Trophoblast cell (in vitro differentiated cells and primary cell): ENCODE measurements around the gene TRIM56.

Experiments used
- DNase-seq, 2 donors: peaks; one replicate each; pipeline ENCODE4 v3.0.0-alpha.2; 2016
- H2AFZ ChIP-seq: 2 replicates; pipeline ENCODE4 v1.6.1; 2013; ENCODE audit warnings: low read length, moderate library complexity, mild to moderate bottlenecking; ENCODE audit not compliant: insufficient read depth, poor library complexity
- H2AK5ac ChIP-seq: 2 replicates; pipeline ENCODE4 v1.6.1; 2013; ENCODE audit warnings: mild to moderate bottlenecking, low read length
- H2BK120ac ChIP-seq: 2 replicates; pipeline ENCODE4 v1.6.1; 2013; ENCODE audit warnings: low read length, mild to moderate bottlenecking, moderate library complexity; ENCODE audit not compliant: insufficient read depth, poor library complexity
- H2BK12ac ChIP-seq: 2 replicates; pipeline ENCODE4 v1.6.1; 2013; ENCODE audit warnings: mild to moderate bottlenecking, low read length, moderate library complexity
- H2BK5ac ChIP-seq: 2 replicates; pipeline ENCODE4 v1.6.1; 2013; ENCODE audit warnings: low read length, low read depth, moderate library complexity, mild to moderate bottlenecking; ENCODE audit not compliant: poor library complexity
- H3K14ac ChIP-seq: 2 replicates; pipeline ENCODE4 v1.6.1; 2013; ENCODE audit warnings: mild to moderate bottlenecking, low read length
- H3K18ac ChIP-seq: 2 replicates; pipeline ENCODE4 v1.6.1; 2013; ENCODE audit warnings: mild to moderate bottlenecking, low read length
- H3K23ac ChIP-seq: 2 replicates; pipeline ENCODE4 v1.6.1; 2013; ENCODE audit warnings: low read length
- H3K27ac ChIP-seq: 2 replicates; pipeline ENCODE4 v1.5.1; 2013; ENCODE audit warnings: low read depth, mild to moderate bottlenecking, inconsistent platforms, low read length, moderate library complexity
- H3K27me3 ChIP-seq: 2 replicates; pipeline ENCODE4 v1.6.1; 2013; ENCODE audit warnings: inconsistent platforms, mild to moderate bottlenecking, low read length, moderate library complexity; ENCODE audit not compliant: insufficient read depth
- H3K36me3 ChIP-seq, 2 experiments: 1 replicate in 1 of 2; 2 replicates in 1 of 2; pipeline ENCODE4 v1.6.1; 2013; ENCODE audit warnings: low read length in 2 of 2, mild to moderate bottlenecking in 2 of 2, moderate library complexity in 1 of 2; ENCODE audit not compliant: insufficient read depth in 2 of 2, control insufficient read depth in 1 of 2
- H3K4ac ChIP-seq: 2 replicates; pipeline ENCODE4 v1.6.1; 2013; ENCODE audit warnings: low read depth, mild to moderate bottlenecking, low read length, moderate library complexity
- H3K4me1 ChIP-seq, 2 experiments: 1 replicate in 1 of 2; 2 replicates in 1 of 2; pipeline ENCODE4 v1.6.1; 2013; ENCODE audit warnings: low read length in 2 of 2, mild to moderate bottlenecking in 2 of 2, moderate library complexity in 1 of 2; ENCODE audit not compliant: insufficient read depth in 2 of 2, control insufficient read depth in 1 of 2
- H3K4me2 ChIP-seq: 2 replicates; pipeline ENCODE4 v1.6.1; 2013; ENCODE audit warnings: inconsistent platforms, mild to moderate bottlenecking, low read length, moderate library complexity
- H3K4me3 ChIP-seq: 2 replicates; pipeline ENCODE4 v1.5.1; 2013; ENCODE audit warnings: mild to moderate bottlenecking, low read depth, low read length, inconsistent platforms
- H3K79me1 ChIP-seq: one replicate; pipeline ENCODE4 v1.6.1; 2013; ENCODE audit warnings: low read length
- H3K79me2 ChIP-seq: 2 replicates; pipeline ENCODE4 v1.6.1; 2013; ENCODE audit warnings: low read length, mild to moderate bottlenecking; ENCODE audit not compliant: control insufficient read depth, insufficient read depth, poor library complexity
- H3K9ac ChIP-seq: 2 replicates; pipeline ENCODE4 v1.6.1; 2013; ENCODE audit warnings: mild to moderate bottlenecking, low read length
- H3K9me3 ChIP-seq: 2 replicates; pipeline ENCODE4 v1.6.1; 2013; ENCODE audit warnings: low read depth, mild to moderate bottlenecking, control low read depth, inconsistent platforms, low read length; ENCODE audit not compliant: insufficient read depth
- H4K12ac ChIP-seq: 2 replicates; pipeline ENCODE4 v1.6.1; 2013; ENCODE audit warnings: low read depth, mild to moderate bottlenecking, low read length, moderate library complexity
- H4K8ac ChIP-seq: 2 replicates; pipeline ENCODE4 v1.6.1; 2013; ENCODE audit warnings: low read depth, mild to moderate bottlenecking, low read length, moderate library complexity
- H4K91ac ChIP-seq: one replicate; pipeline ENCODE4 v1.6.1; 2013; ENCODE audit warnings: low read depth, mild to moderate bottlenecking, low read length, moderate library complexity
- WGBS: extraction: QIAGEN DNeasy Blood & Tissue Kit; methylation state at CpG from one replicate; pipeline ENCODE4 v1.1.7; 2013; ENCODE audit warnings: missing lambda C conversion rate; ENCODE audit not compliant: insufficient read length, insufficient coverage; ENCODE audit errors: extremely low coverage; 5-methylcytosine and 5-hydroxymethylcytosine counted together

TRIM56 gene

DNA sequence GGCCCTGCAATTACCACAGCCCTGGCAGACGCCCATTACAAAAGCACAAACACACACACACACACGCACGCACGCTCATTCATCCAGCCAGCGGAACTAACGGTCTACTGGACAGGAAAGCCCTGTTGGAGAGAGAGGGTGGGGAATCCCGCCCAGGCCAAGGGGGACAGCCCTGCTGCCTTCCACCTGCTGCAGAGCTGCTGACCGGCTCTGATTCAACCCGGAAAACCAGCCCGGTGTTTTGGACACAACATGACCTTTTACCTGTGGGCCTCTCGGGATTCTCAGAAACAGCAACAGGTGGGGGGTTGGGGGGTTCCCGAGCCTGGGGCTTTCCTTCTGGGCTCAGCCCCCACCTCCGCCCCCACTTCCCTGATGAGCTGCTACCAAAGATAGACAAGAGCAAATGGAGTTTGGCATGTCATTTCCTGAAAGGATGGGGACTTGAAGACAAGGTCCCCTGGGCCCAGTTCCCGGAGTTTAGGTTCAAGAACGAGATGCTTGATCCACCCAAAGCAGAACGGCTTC is 23.1 kb downstream of the TRIM56 start:
- H3K79me2 ChIP-seq, result no peaks in the 10 kb centered on the region
- peaks cover 6% of the 10 kb centered on the region for H3K79me1 ChIP-seq
- H3K23ac ChIP-seq, result no peak overlapping the region
- H3K27me3 ChIP-seq, result no peaks in the 10 kb centered on the region
- no peak overlapping the region for H3K18ac ChIP-seq
- no peak overlapping the region for H2AFZ ChIP-seq
- H3K14ac ChIP-seq, result no peak overlapping the region
- H3K9ac ChIP-seq, result no peak overlapping the region
- H3K4me1 ChIP-seq, result peaks cover 3 to 9% of the 10 kb centered on the region in 2 experiments
- H3K27ac ChIP-seq, result no peak overlapping the region
- H3K36me3 ChIP-seq, result no peaks in the 10 kb centered on the region
- H3K4ac ChIP-seq, result no peak overlapping the region
- H4K12ac ChIP-seq, result no peak overlapping the region
- no peak overlapping the region for H4K8ac ChIP-seq
- H2BK5ac ChIP-seq, result no peak overlapping the region
- H3K4me3 ChIP-seq, result no peak overlapping the region
- DNase-seq, result peak; percentile 71 to 78
- WGBS, result no CpG with 5 or more reads among the region's 16 CpGs
- no peak overlapping the region for H4K91ac ChIP-seq
- H3K9me3 ChIP-seq, result no peaks in the 10 kb centered on the region
- no peak overlapping the region for H2AK5ac ChIP-seq
- no peak overlapping the region for H2BK120ac ChIP-seq
- no peak overlapping the region for H2BK12ac ChIP-seq
- no peak overlapping the region for H3K4me2 ChIP-seq

DNA sequence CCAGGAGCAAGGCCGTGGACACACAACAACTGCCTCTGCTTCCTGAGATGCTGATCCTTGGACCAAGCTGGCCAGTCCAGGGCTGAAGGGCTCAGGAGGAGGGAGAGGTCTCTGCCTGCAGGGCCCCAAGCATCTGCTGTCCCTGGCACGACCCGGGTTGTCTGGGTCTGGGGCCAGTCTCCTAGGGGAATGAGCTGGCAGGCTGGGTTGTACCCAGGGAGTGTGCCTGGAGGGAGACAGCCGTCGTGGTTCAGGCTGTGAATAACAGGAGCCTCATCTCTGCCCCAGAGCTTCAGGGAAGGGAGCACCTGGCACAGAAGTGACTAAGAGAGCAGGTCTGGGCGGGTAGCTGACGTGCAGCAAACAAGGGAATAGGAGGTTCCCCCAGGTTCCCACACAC is 23.7 kb downstream of the TRIM56 start:
- Histone ChIP-seq H2AK5ac (no peak overlapping the region), H3K4me1 (peaks cover 0 to 9% of the 10 kb centered on the region in 2 experiments), H4K12ac (no peak overlapping the region), H2AFZ (no peak overlapping the region), H3K79me2 (no peaks in the 10 kb centered on the region), H3K23ac (no peak overlapping the region), H2BK120ac (no peak overlapping the region), H4K91ac (no peak overlapping the region), H3K9me3 (no peaks in the 10 kb centered on the region), H3K4ac (no peak overlapping the region), H3K79me1 (peaks cover 4% of the 10 kb centered on the region), H3K4me2 (no peak overlapping the region), H3K9ac (no peak overlapping the region), H3K14ac (no peak overlapping the region), H3K18ac (no peak overlapping the region), H2BK5ac (no peak overlapping the region), H3K27ac (no peak overlapping the region), H2BK12ac (no peak overlapping the region), H4K8ac (no peak overlapping the region), H3K36me3 (no peaks in the 10 kb centered on the region), H3K4me3 (no peak overlapping the region), H3K27me3 (no peaks in the 10 kb centered on the region)
- peak; percentile 91 to 97 for DNase-seq
- no CpG with 5 or more reads among the region's 7 CpGs for WGBS

GRCh38 chr7:101109368-101109767 is 24.1 kb downstream of the TRIM56 start:
- no peak overlapping the region for H2AK5ac ChIP-seq
- no peak overlapping the region for H2BK12ac ChIP-seq
- no peak overlapping the region for H3K9ac ChIP-seq
- H3K79me1 ChIP-seq, result peaks cover 4% of the 10 kb centered on the region
- H3K14ac ChIP-seq, result no peak overlapping the region
- H2BK5ac ChIP-seq, result no peak overlapping the region
- H3K27me3 ChIP-seq, result no peaks in the 10 kb centered on the region
- no peaks in the 10 kb centered on the region for H3K36me3 ChIP-seq
- H4K12ac ChIP-seq, result no peak overlapping the region
- no peak for DNase-seq
- H3K4me1 ChIP-seq, result peaks cover 0 to 9% of the 10 kb centered on the region in 2 experiments
- H2BK120ac ChIP-seq, result no peak overlapping the region
- no peak overlapping the region for H3K23ac ChIP-seq
- no peak overlapping the region for H4K91ac ChIP-seq
- no peak overlapping the region for H3K27ac ChIP-seq
- no CpG with 5 or more reads among the region's 6 CpGs for WGBS
- H3K9me3 ChIP-seq, result no peaks in the 10 kb centered on the region
- no peak overlapping the region for H4K8ac ChIP-seq
- H3K4me2 ChIP-seq, result no peak overlapping the region
- no peaks in the 10 kb centered on the region for H3K79me2 ChIP-seq
- H3K4ac ChIP-seq, result no peak overlapping the region
- no peak overlapping the region for H3K18ac ChIP-seq
- no peak overlapping the region for H3K4me3 ChIP-seq
- H2AFZ ChIP-seq, result no peak overlapping the region

GRCh38 chr7:101111261-101111660 is 26.0 kb downstream of the TRIM56 start:
- no peaks in the 10 kb centered on the region for H3K79me2 ChIP-seq
- no peak overlapping the region for H3K14ac ChIP-seq
- no peak overlapping the region for H4K91ac ChIP-seq
- H3K4me1 ChIP-seq, result peaks cover 0 to 9% of the 10 kb centered on the region in 2 experiments
- peaks cover 2% of the 10 kb centered on the region for H3K79me1 ChIP-seq
- H4K12ac ChIP-seq, result no peak overlapping the region
- no peak overlapping the region for H3K4me2 ChIP-seq
- no peak overlapping the region for H3K18ac ChIP-seq
- H3K36me3 ChIP-seq, result no peaks in the 10 kb centered on the region
- H2BK120ac ChIP-seq, result no peak overlapping the region
- no peaks in the 10 kb centered on the region for H3K27me3 ChIP-seq
- no peak overlapping the region for H3K27ac ChIP-seq
- H3K4ac ChIP-seq, result no peak overlapping the region
- H4K8ac ChIP-seq, result no peak overlapping the region
- no peak overlapping the region for H3K9ac ChIP-seq
- H2AK5ac ChIP-seq, result no peak overlapping the region
- DNase-seq, result peak; percentile 56 to 66
- H2BK12ac ChIP-seq, result no peak overlapping the region
- no peaks in the 10 kb centered on the region for H3K9me3 ChIP-seq
- no peak overlapping the region for H3K4me3 ChIP-seq
- no peak overlapping the region for H3K23ac ChIP-seq
- H2AFZ ChIP-seq, result no peak overlapping the region
- WGBS, result no CpG with 5 or more reads among the region's 5 CpGs
- no peak overlapping the region for H2BK5ac ChIP-seq
